ENCODE data around the gene CFAP47. TPM values are rescaled to one million over a fixed set of nuclear protein-coding genes. Genes with fewer than 3 reads are reported as not detected.
"Not testable (repeated sequence)": the region's sequence is repeated elsewhere in the genome, so short reads cannot be mapped to it uniquely, and the experiment has no call there.

The CFAP47 gene
- total RNA-seq, 2 experiments from 2014 or later: not detected

DNA sequence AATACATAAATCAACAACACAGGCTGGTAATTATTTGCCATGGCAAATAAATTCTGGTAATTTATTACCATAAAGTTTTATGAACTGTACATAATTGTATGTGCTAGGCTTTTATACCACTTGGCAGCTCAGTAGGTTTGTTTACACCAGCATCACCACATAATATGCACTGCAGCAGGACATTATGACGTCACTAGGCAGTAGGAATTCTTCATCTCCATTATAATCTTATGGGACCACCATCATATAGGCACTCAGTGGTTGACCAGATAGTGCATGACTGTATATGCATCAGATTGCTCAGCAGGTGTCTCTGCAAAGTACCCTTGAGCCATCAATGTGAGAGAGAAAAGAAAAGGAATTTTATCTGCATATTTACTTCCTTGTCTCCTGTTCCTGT lies 295.4 kb downstream of the CFAP47 start:
- POLR2A ChIA-PET: no interaction called here
- Histone ChIP-seq H3K4me1 (ENCODE audit: insufficient read depth, low read length, poor library complexity, severe bottlenecking) (no peaks in the 10 kb centered on the region), H3K79me2 (ENCODE audit: insufficient read depth, low read depth, low read length) (no peaks in the 10 kb centered on the region), H3K36me3 (ENCODE audit: insufficient read depth, low read length) (no peaks in the 10 kb centered on the region), H3K27ac (ENCODE audit: low read depth, low read length, poor library complexity, severe bottlenecking) (no peak overlapping the region), H3K9me3 (ENCODE audit: low read length) (no peaks in the 10 kb centered on the region), H4K20me1 (ENCODE audit: insufficient read depth, low read length) (no peaks in the 10 kb centered on the region), H3K9me2 (ENCODE audit: insufficient read depth, low read length) (no peaks in the 10 kb centered on the region), H2AFZ (ENCODE audit: low read length) (no peak overlapping the region), H3K4me2 (ENCODE audit: low read length) (no peak overlapping the region), H3K4me3 (ENCODE audit: low read depth, low read length, poor library complexity, severe bottlenecking) (no peak overlapping the region)
- DNase-seq (ENCODE audit: low spot score): no peak
- TF ChIP-seq, protein P1, sequence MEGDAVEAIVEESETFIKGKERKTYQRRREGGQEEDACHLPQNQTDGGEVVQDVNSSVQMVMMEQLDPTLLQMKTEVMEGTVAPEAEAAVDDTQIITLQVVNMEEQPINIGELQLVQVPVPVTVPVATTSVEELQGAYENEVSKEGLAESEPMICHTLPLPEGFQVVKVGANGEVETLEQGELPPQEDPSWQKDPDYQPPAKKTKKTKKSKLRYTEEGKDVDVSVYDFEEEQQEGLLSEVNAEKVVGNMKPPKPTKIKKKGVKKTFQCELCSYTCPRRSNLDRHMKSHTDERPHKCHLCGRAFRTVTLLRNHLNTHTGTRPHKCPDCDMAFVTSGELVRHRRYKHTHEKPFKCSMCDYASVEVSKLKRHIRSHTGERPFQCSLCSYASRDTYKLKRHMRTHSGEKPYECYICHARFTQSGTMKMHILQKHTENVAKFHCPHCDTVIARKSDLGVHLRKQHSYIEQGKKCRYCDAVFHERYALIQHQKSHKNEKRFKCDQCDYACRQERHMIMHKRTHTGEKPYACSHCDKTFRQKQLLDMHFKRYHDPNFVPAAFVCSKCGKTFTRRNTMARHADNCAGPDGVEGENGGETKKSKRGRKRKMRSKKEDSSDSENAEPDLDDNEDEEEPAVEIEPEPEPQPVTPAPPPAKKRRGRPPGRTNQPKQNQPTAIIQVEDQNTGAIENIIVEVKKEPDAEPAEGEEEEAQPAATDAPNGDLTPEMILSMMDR (conservative IDR thresholded peaks at IDR 0.05; ENCODE audit: low read length): no peak
- TF ChIP-seq EZH2phosphoT487 (IDR thresholded peaks at IDR 0.05; ENCODE audit: borderline replicate concordance, low read depth, low read length): no peak
- intact Hi-C loops (cut with micrococcal nuclease; ENCODE audit: unreplicated experiment): no loop called here
- no TSS peak for BruUV-seq (replicated peaks)
- CTCF ChIA-PET (ENCODE audit: unreplicated experiment): no interaction called here

DNA sequence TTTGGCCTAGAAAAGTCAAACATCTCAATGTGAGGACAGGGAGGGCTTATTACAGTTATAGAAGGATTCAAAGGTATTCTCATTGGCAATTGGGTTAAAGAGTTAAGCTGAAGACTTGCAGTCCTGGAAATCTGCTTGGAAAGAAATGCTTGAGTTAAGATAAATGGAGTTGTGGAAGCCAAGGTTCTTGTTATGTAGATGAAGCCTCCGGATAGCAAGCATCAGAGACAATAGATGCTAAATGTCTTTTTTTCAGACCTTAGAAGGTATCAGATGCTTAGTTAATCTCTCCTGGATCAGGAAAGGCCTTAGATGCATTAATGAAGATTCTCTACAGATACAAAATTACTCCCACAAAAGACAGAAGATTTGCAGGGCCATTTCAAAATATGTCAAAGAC lies 299.3 kb downstream of the CFAP47 start:
- no peak overlapping the region for H3K4me2 ChIP-seq (ENCODE audit: low read length)
- no peak overlapping the region for H3K4me3 ChIP-seq (ENCODE audit: low read depth, low read length, poor library complexity, severe bottlenecking)
- intact Hi-C loops (cut with micrococcal nuclease; ENCODE audit: unreplicated experiment): no loop called here
- no peaks in the 10 kb centered on the region for H3K79me2 ChIP-seq (ENCODE audit: insufficient read depth, low read depth, low read length)
- DNase-seq (ENCODE audit: low spot score): no peak
- BruUV-seq (replicated peaks): no TSS peak
- no peaks in the 10 kb centered on the region for H3K9me3 ChIP-seq (ENCODE audit: low read length)
- H4K20me1 ChIP-seq (ENCODE audit: insufficient read depth, low read length): no peaks in the 10 kb centered on the region
- CTCF ChIA-PET (ENCODE audit: unreplicated experiment): no interaction called here
- POLR2A ChIA-PET: no interaction called here
- H3K36me3 ChIP-seq (ENCODE audit: insufficient read depth, low read length): no peaks in the 10 kb centered on the region
- H3K9me2 ChIP-seq (ENCODE audit: insufficient read depth, low read length): no peaks in the 10 kb centered on the region
- H3K4me1 ChIP-seq (ENCODE audit: insufficient read depth, low read length, poor library complexity, severe bottlenecking): no peaks in the 10 kb centered on the region
- H3K27ac ChIP-seq (ENCODE audit: low read depth, low read length, poor library complexity, severe bottlenecking): no peak overlapping the region
- TF ChIP-seq, protein P1 (conservative IDR thresholded peaks at IDR 0.05; ENCODE audit: low read length): no peak
- no peak for TF ChIP-seq EZH2phosphoT487 (IDR thresholded peaks at IDR 0.05; ENCODE audit: borderline replicate concordance, low read depth, low read length)
- H2AFZ ChIP-seq (ENCODE audit: low read length): no peak overlapping the region

DNA sequence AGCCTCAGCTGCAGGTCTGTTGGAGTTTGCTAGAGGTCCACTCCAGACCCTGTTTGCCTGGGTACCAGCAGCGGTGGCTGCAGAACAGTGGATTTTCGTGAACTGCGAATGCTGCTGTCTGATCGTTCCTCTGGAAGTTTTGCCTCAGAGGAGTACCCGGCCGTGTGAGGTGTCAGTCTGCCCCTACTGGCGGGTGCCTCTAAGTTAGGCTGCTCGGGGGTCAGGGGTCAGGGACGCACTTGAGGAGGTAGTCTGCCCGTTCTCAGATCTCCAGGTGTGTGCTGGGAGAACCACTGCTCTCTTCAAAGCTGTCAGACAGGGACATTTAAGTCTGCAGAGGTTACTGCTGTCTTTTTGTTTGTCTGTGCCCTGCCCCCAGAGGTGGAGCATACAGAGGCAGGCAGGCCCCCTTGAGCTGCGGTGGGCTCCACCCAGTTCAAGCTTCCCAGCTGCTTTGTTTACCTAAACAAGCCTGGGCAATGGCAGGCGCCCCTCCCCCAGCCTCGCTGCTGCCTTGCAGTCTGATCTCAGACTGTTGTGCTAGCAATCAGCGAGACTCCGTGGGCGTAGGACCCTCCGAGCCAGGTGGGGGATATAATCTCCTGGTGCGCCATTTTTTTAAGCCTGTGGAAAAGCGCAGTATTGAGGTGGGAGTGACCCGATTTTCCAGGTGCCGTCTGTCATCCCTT lies 315.4 kb downstream of the CFAP47 start:
- H3K27ac ChIP-seq (ENCODE audit: low read depth, low read length, poor library complexity, severe bottlenecking); H3K4me2 ChIP-seq (ENCODE audit: low read length); intact Hi-C loops (cut with micrococcal nuclease; ENCODE audit: unreplicated experiment); H3K4me1 ChIP-seq (ENCODE audit: insufficient read depth, low read length, poor library complexity, severe bottlenecking); H2AFZ ChIP-seq (ENCODE audit: low read length); H3K9me3 ChIP-seq (ENCODE audit: low read length); POLR2A ChIA-PET; H3K9me2 ChIP-seq (ENCODE audit: insufficient read depth, low read length); H3K36me3 ChIP-seq (ENCODE audit: insufficient read depth, low read length); H4K20me1 ChIP-seq (ENCODE audit: insufficient read depth, low read length); H3K79me2 ChIP-seq (ENCODE audit: insufficient read depth, low read depth, low read length); BruUV-seq (replicated peaks); DNase-seq (ENCODE audit: low spot score); H3K4me3 ChIP-seq (ENCODE audit: low read depth, low read length, poor library complexity, severe bottlenecking); CTCF ChIA-PET (ENCODE audit: unreplicated experiment): not testable (repeated sequence)

Measured in OCI-LY7 (cell line).